COLO668 (cell line): ENCODE results near the gene OR4X2.
"Not testable (repeated sequence)": the region's sequence is repeated elsewhere in the genome, so short reads cannot be mapped to it uniquely, and the experiment has no call there.

Source experiments
- DNase-seq: peaks from one replicate; lab custom pipeline; 2025; ENCODE audit not compliant: unreplicated experiment; lab: John Stamatoyannopoulos, UW

OR4X2 gene

GRCh38 chr11:48244804-48245203, at the start of gene OR4X2:
TSS of gene OR4X2 (plus strand) at chr11:48245104. CDS start at chr11:48245104, 0 bp downstream.
- DNase-seq: no peak

- DNase-seq: no peak
Measured at GRCh38 chr11:48207881-48208280, 37.0 kb upstream of the OR4X2 start.

DNA sequence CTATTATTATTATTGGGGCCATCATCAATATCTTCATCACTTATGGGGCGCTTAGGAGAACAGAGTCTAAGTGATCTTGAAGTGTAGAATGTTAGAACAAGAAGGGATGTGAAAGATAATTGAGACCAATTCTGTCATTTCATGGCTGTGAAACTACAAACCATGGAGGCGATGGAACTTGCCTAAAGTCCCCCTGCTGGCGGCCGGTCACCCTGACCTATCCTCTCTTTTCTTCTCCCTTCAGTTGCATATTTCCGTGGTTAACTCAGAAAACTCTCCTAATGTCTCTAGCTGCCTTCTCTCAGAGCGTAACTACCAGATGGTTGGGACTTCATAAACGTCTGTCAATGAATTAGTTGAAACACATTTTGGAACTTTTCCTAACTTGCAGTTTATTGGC, 34.9 kb upstream of the OR4X2 start:
- DNase-seq: no peak

- DNase-seq: no peak
Measured at GRCh38 chr11:48216510-48216909, 28.4 kb upstream of the OR4X2 start, which contains the start of gene OR4B1. TSS of gene OR4B1 (plus strand) at chr11:48216810. CDS start at chr11:48216810, 0 bp downstream.

DNA sequence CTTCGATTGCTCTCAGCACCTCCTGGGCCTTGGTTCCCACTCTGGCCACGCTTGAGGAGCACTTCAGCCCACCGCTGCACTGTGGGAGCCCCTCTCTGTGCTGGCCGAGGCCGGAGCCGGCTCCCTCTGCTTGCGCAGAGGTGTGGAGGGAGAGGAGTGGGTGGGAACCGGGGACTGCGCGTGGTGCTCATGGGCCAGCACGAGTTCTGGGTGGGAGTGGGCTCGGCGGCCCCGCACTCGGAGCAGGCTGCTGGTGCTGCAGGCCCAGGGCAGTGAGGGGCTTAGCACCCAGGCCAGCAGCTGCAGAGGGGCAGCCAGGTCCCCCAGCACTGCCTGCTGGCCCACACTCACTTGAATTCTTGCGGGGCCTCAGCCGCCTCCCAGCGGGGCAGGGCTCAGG, 16.1 kb upstream of the OR4X2 start:
- no peak for DNase-seq

DNA sequence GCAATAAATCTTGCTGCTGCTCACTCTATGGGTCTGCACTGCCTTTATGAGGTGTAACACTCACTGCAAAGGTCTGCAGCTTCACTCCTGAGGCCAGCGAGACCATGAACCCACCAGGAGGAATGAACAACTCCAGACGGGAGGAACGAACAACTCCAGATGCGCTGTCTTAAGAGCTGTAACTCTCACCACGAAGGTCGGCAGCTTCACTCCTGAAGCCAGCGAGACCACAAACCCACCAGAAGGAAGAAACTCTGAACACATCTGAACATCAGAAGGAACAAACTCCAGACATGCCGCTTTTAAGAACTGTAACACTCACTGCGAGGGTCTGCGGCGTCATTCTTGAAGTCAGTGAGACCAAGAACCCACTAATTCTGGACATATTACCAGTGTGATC, 14.8 kb upstream of the OR4X2 start:
- DNase-seq: not testable (repeated sequence)

DNA sequence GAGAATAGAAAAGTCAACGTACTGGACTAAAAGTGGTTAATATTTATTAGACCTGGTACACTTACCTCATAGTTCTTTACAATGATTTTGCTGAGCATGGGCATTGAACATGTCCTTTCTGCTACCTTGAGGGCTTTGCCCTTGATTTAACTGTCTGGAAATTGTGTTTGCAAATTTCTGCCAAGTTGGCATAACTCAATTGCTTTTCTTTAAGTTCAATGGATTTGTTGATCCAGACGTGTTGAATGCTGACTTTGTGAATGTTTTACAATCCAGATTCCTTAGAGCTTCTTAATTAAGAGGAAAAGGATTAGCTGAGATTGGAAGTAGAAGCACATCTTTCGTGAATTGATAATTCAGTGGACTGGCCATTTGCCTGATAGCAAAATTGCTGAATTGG, 7.2 kb upstream of the OR4X2 start:
- no peak for DNase-seq

GRCh38 chr11:48242501-48242900, 2.4 kb upstream of the OR4X2 start:
- DNase-seq: no peak

GRCh38 chr11:48248902-48249301, 4.0 kb downstream of the OR4X2 start:
- no peak for DNase-seq

GRCh38 chr11:48261600-48261999, 16.7 kb downstream of the OR4X2 start:
- no peak for DNase-seq

GRCh38 chr11:48263423-48263911, 18.6 kb downstream of the OR4X2 start, which contains the start of gene OR4X1:
TSS of gene OR4X1 (plus strand) at chr11:48263861. CDS start at chr11:48263861, 0 bp downstream.
- no peak for DNase-seq

DNA sequence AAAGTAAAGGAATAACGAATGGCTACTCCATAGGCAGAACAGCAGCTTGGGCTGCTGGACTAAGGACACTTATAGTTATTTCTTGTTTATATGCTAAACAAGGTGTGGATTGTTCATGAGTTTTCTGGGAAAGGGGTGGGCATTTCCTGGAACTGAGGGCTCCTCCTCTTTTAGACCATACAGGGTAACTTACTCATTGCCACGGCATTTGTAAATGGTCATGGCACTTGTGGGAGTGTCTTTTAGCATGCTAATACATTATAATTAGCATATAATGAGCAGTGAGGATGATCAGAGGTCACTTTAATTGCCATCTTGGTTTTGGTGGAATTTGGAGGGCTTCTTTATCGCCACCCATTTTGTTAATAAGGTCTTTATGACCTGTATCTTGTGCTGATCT, 25.7 kb downstream of the OR4X2 start:
- DNase-seq: no peak

- DNase-seq: no peak
Measured at GRCh38 chr11:48272606-48273005, 27.7 kb downstream of the OR4X2 start.
